ENCODE measurements around the gene SDE2. TPM values are rescaled to one million over a fixed set of nuclear protein-coding genes. Genes with fewer than 3 reads are reported as not detected.

SDE2 gene
- total RNA-seq (2014; rRNA removed; shearing (Covaris generic)): 30.7 and 36.9 TPM in 2 replicates

DNA sequence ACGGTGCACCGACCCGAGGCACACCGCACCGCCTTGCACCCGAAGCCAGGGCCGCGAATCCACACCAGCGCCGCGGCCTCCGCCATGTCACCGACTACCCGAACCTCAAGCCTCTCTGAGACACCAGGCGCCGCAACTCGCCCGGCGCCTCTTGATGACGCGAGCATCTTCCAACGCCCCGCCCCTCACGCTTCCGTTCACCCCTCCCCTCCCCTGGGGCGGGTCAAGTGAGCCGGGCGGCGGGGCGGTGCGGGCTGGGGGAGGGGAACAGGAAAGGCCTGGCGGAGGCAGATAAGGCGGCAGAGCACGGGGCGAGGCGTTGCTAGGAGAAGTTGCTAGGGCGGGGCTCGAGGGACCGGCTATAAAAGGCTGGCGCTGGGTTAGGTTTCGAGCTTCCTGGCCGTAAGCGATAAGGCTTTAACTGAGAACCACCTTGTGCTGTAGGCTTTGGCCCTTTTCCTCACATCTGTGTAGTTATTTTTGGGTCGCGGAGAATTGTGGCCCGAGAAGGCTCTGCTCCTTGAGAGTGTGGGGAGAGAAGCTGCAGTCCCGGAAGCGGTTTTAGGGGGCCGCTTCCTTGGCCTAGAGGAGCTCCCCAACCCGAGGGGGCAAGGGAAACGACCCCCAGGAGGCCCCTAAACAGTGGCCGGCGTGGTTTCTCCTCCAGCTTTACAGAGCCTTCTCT lies at the start of gene SDE2:
TSS of gene SDE2 (minus strand) at position 117 of the 685 bp plus-strand sequence. CDS start at position 86, 31 bp downstream.
- H3K4me3 ChIP-seq: peak within 1 kb of the TSS; percentile 82
- H3K4me1 ChIP-seq: peaks cover 5% of the 10 kb centered on the region
- H3K9me3 ChIP-seq (replicated peaks): no peaks in the 10 kb centered on the region
- H3K36me3 ChIP-seq: peaks cover 9% of the 10 kb centered on the region
- H3K27me3 ChIP-seq: no peaks in the 10 kb centered on the region
- H3K27ac ChIP-seq: peak within 1 kb of the TSS; percentile 45
- peak; percentile 100 for DNase-seq

DNA sequence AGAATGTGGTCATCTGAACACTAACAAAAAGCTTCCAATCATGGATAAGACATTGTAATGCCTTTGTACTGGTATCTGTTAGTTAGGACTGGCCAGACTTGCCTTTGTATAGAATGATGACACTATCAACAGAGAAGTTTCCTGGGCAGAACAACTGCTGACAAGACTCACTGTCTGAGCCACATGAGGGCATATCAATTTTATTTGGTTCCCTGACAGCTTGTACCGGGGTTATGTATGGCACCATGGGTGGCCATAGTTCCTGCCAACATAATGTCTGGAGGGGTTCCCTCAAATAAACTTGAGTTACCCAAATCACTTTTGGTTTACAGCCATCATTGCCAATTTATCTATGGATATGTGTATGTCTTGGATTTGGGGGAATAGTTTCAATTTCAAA lies 49.7 kb upstream of the SDE2 start:
- H3K4me1 ChIP-seq: peaks cover 24% of the 10 kb centered on the region
- no peak overlapping the region for H3K27ac ChIP-seq
- 0 out of 2 replicates have a peak, but pooled peaks cover 3% of the 10 kb centered on the region for H3K9me3 ChIP-seq (replicated peaks)
- DNase-seq: peak in 1 of 2 experiments; percentile 21
- H3K4me3 ChIP-seq: no peak overlapping the region
- no peaks in the 10 kb centered on the region for H3K36me3 ChIP-seq
- no peaks in the 10 kb centered on the region for H3K27me3 ChIP-seq

DNA sequence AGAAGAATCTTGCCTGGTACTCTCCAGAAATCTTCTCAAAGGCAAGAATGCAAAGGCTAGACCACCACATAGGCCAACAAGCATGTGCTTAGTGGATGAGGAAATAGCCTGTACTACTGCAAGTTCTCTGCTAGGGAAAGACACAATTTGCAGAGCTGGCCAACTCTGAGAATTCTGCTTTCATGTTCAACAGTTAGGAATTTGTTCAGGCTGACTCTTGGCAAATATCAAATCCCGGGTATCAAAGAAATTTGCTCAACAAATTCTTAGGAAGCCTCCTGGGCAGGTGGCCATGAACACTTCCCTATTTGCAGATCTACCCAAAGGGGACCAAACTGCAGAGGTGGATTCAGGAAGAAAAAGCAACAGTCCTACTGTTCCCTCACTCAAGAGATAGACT lies 48.4 kb upstream of the SDE2 start:
- H3K27ac ChIP-seq: no peak overlapping the region
- 0 out of 2 replicates have a peak, but pooled peaks cover 3% of the 10 kb centered on the region for H3K9me3 ChIP-seq (replicated peaks)
- DNase-seq: no peak
- peaks cover 28% of the 10 kb centered on the region for H3K4me1 ChIP-seq
- H3K36me3 ChIP-seq: no peaks in the 10 kb centered on the region
- no peak overlapping the region for H3K4me3 ChIP-seq
- H3K27me3 ChIP-seq: no peaks in the 10 kb centered on the region

DNA sequence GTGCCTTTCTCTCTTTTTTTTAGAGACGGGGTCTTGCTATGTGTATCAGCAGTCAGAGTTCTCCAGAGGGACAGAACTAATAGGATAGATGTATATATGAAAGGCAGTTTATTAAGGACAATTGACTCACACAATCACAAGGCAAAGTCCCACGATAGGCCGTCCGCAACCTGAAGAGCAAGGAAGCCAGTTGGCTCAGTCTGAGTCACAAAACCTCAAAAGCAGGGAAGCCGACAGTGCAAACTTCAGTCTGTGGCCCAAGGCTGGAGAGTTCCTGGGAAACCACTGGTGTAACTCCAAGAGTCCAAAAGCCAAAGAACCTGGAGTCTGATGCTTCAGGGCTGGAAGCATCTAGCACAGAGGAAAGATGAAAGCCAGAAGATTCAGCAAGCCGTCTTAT lies 47.1 kb upstream of the SDE2 start:
- H3K27ac ChIP-seq: no peak overlapping the region
- H3K9me3 ChIP-seq (replicated peaks): 0 out of 2 replicates have a peak, but pooled peaks cover 3% of the 10 kb centered on the region
- DNase-seq: no peak
- no peaks in the 10 kb centered on the region for H3K27me3 ChIP-seq
- H3K36me3 ChIP-seq: no peaks in the 10 kb centered on the region
- H3K4me3 ChIP-seq: no peak overlapping the region
- peaks cover 36% of the 10 kb centered on the region for H3K4me1 ChIP-seq

DNA sequence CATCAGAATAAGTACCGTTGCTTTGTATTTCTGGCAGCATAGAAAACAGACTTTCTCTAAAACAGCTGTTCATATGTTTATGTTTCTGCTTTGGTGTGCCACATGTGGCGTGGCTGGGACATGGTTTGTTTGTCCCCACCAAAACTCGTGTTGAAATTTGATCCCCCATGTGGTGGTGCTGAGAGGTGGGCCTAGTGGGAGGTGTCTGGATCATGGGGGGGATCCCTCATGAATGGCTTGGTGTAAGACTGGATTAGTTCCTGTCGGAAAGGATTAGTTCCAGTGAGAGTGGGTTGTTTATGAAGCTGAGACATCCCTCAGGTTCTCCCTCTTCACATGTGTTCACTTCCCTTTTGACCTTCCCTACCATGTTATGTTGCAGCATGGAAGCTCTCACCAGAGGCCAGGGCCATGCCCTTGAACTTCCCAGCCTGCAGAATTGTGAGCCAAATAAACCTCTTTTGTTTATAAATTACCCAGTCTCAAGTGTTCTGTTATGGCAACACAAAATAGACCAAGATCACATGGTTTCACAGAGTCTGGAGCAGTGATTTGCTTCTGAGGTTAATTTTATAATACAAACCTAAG lies 45.5 kb upstream of the SDE2 start:
- Histone ChIP-seq H3K4me3 (no peak overlapping the region), H3K27me3 (no peaks in the 10 kb centered on the region), H3K4me1 (peaks cover 36% of the 10 kb centered on the region), H3K9me3 (replicated peaks) (0 out of 2 replicates have a peak, but pooled peaks cover 3% of the 10 kb centered on the region), H3K27ac (peak overlapping the region; percentile 65), H3K36me3 (no peaks in the 10 kb centered on the region)
- peak; percentile 95 to 98 for DNase-seq

DNA sequence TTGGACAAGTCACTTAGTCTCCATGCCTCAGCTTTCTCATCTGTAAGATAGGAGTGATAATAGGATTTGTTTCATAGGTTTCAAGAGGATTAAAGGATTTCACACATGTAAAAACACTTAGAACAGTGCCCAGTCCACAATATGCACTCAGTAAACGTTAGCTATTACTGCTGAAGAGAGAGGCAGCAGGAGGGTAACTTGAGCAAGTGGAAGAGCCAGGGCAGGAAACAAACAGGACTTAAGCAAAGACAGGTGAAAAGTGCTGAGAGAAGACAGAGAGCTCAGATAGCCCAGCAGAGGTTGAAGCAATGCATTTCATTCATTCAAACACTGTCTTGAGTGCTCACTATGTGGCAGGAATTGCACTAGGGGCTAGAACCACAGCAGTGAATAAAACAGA lies 42.3 kb upstream of the SDE2 start:
- H3K27me3 ChIP-seq: no peaks in the 10 kb centered on the region
- H3K4me1 ChIP-seq: peaks cover 32% of the 10 kb centered on the region
- no peak overlapping the region for H3K4me3 ChIP-seq
- H3K27ac ChIP-seq: no peak overlapping the region
- H3K36me3 ChIP-seq: no peaks in the 10 kb centered on the region
- DNase-seq: peak in 1 of 2 experiments; percentile 56
- H3K9me3 ChIP-seq (replicated peaks): 0 out of 2 replicates have a peak, but pooled peaks cover 3% of the 10 kb centered on the region

DNA sequence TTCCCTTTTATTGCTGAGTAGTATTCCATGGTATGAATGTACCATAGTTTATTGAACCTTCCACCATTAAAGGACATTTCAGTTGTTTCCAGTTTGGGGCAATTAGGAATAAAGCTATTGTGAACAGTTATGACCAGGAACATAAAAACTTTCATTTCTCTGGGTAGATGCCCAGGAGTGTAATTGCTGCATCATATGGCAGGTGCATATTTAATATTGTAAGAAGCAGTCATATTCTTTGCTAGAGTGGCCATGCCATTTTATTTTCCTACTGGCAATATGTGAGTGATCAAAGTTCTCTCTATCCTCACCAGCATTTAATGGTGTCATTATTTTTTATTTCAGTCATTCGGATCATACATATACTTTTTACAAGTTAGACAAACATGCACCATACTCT lies 39.5 kb upstream of the SDE2 start:
- H3K4me3 ChIP-seq: no peak overlapping the region
- no peaks in the 10 kb centered on the region for H3K27me3 ChIP-seq
- H3K9me3 ChIP-seq (replicated peaks): no peaks in the 10 kb centered on the region
- peaks cover 13% of the 10 kb centered on the region for H3K4me1 ChIP-seq
- H3K27ac ChIP-seq: no peak overlapping the region
- DNase-seq: no peak
- no peaks in the 10 kb centered on the region for H3K36me3 ChIP-seq

DNA sequence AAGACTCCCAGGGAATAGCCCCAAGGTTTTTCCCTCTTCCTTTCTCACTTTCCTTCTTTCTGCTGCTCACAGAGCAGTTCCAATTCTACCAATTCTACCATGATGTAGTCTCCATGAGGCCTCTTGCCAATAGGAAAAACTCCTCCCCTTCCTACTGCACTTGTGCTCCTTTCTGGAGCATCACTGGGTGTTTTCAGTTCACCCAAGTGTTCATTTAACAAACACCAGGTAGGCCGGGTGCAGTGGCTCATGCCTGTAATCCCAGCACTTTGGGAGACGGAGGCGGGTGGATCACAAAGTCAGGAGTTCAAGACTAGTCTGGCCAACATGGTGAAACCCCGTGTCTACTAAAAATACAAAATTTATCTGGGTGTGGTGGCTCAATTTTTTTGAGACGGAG lies 36.8 kb upstream of the SDE2 start:
- no peaks in the 10 kb centered on the region for H3K36me3 ChIP-seq
- no peak for DNase-seq

DNA sequence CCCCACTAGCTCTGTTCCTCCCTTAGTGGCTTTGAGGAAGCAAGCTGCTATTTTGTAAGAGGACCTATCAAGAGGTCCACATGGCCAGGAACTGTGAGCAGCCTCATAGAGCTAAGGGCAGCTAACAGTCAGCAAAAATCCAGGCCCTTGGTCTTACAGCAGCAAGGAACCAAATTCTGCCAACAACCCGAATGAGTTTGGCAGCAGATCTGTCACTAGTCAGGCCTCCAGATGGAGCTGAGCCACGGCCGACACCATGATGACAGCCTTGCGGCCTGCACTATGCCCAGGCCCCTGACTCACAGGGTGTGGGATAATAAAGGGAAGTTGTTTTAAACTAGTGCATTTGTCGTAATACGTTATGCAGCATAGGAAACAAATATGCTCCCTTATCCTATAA lies 35.3 kb upstream of the SDE2 start:
- Histone ChIP-seq H3K27me3 (no peaks in the 10 kb centered on the region), H3K9me3 (replicated peaks) (no peaks in the 10 kb centered on the region), H3K4me3 (no peak overlapping the region), H3K36me3 (no peaks in the 10 kb centered on the region), H3K4me1 (no peaks in the 10 kb centered on the region), H3K27ac (no peak overlapping the region)
- DNase-seq: no peak

More for the DNA sequence above, 36.8 kb upstream of the SDE2 start:
- Histone ChIP-seq H3K9me3 (replicated peaks) (no peaks in the 10 kb centered on the region), H3K27me3 (no peaks in the 10 kb centered on the region), H3K4me3 (no peak overlapping the region), H3K27ac (no peak overlapping the region), H3K4me1 (no peaks in the 10 kb centered on the region)

DNA sequence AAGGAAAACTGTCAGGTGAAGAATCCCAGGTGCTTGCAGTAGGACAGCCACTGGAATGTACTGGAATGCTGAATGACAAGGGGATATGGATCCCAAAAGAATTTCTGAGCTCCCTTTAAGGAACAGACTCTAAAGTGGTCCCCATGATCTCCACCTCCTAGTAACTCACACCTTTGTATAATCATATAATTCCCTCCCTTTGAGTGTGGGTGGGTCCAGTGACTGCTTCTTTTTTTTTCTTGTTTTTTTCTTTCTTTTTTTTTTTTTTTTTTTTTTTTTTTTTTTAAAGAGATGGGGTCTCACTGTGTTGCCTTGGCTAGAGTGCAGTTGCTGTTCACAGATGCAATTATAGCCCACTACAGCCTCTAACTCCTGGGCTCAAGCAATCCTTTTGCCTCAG lies 34.8 kb upstream of the SDE2 start:
- no peaks in the 10 kb centered on the region for H3K4me1 ChIP-seq
- no peaks in the 10 kb centered on the region for H3K27me3 ChIP-seq
- H3K36me3 ChIP-seq: no peaks in the 10 kb centered on the region
- H3K9me3 ChIP-seq (replicated peaks): no peaks in the 10 kb centered on the region
- no peak overlapping the region for H3K4me3 ChIP-seq
- no peak overlapping the region for H3K27ac ChIP-seq
- DNase-seq: no peak

DNA sequence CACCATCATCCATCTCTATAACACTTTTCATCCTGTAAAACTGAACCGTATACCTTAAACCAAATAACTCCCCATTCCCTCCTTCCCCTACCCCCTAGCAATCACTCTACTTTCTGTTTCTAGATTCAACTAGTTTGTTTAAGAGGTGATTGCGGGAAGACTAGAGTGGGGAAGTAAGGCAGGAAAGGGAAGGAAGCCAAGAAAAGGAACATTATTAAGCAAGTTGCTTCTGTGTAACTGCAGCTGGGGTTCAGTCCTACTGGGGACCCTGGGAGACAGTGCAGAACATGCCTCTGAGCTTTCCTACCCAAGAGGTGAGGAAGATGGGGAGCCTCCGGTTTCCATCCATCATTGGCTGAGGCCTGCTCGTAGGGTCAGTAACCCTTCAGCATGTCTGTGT lies 34.4 kb upstream of the SDE2 start:
- Histone ChIP-seq H3K27ac (no peak overlapping the region), H3K36me3 (no peaks in the 10 kb centered on the region), H3K4me1 (no peaks in the 10 kb centered on the region), H3K27me3 (no peaks in the 10 kb centered on the region), H3K9me3 (replicated peaks) (no peaks in the 10 kb centered on the region), H3K4me3 (no peak overlapping the region)
- no peak for DNase-seq

DNA sequence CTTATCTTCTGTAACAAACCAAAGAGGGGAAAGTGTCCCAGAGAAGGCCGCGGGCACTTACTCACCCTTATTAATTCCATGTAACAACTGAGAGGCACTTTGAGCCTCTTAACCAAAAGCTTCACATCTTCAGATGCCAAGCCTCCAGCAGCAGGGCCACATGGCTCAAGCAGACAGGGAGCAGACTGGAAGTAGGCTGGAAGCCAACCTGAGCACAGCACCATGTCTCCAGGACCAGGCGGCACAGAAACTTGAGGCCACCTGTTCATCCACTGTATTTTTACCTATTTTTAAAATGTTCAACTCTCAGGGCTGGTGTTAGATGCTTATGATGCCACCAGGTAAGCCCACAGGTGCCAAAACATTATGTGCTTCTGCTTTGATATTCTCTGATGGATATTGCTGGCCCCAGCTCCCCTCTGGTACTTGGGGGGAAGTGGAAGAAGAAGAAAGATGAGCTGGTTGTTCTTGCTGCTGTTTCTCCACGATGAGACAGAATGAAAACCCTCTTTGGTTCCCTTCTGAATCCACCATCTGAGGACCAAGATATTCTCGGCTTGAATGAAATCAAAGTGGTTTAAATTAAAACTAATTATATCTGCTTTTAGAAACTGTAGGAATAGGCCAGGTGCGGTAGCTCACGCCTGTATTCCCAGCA lies 30.6 kb upstream of the SDE2 start:
- Histone ChIP-seq H3K36me3 (no peaks in the 10 kb centered on the region), H3K27me3 (no peaks in the 10 kb centered on the region; the same call in 1 of the 2 replicates), H3K9me3 (replicated peaks) (no peaks in the 10 kb centered on the region), H3K4me1 (no peaks in the 10 kb centered on the region), H3K4me3 (no peak overlapping the region), H3K27ac (no peak overlapping the region)
- DNase-seq: no peak

DNA sequence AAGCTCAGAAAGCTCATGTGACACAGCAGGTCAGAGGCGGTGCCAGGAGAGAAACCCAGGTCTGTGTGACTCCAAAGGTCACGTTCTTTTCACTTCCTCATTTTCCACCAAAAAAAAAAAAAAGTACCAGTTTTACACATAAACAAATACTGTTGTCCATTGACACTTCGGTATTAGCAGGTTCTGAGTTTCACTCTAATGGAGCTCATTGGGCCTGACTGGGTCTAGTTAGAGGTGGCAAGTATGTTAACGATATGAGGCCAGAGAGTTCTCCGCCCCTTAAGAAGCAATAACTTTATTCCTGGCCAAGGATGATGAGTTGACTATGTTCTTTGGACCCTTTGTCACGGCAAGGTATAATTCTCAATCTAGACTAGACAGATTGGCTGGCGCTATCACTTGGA lies 30.0 kb upstream of the SDE2 start:
- H3K27me3 ChIP-seq: no peaks in the 10 kb centered on the region; the same call in 1 of the 2 replicates
- no peak overlapping the region for H3K27ac ChIP-seq
- no peak for DNase-seq
- H3K36me3 ChIP-seq: no peaks in the 10 kb centered on the region
- no peaks in the 10 kb centered on the region for H3K4me1 ChIP-seq
- no peaks in the 10 kb centered on the region for H3K9me3 ChIP-seq (replicated peaks)
- H3K4me3 ChIP-seq: no peak overlapping the region

DNA sequence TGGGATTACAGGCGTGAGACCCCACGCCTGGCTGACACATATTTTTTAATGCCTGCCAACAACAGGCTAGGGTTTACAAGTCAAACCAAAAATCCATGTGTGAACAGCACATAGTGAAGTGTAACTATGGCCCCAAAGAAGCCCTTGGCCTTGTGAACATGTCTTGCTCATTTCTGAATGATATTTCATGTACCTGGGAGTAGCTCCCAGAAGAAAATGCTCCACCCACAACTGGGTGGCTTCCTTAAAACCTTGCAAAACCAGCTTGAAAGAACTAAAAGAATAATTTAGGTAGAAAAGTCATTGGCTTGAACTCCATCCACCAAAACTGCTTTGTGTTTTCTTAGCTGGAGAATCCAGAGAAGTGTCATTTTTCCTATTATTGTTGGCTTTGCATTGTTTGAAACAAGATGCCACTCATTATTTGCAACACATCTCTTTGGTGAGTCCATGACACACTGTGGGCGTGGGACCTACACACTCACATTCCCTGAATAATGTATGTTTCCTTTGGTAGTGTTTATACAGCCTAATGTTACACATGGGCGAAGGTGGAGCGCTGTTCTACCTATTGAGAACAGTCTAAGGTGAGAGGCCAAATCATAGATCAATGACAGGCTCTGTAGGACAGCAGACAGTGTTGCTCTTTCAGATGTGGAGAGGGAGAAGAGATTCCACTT lies 28.5 kb upstream of the SDE2 start:
- H3K9me3 ChIP-seq (replicated peaks): no peaks in the 10 kb centered on the region
- DNase-seq: no peak
- no peak overlapping the region for H3K27ac ChIP-seq
- H3K27me3 ChIP-seq: no peaks in the 10 kb centered on the region; the same call in 1 of the 2 replicates
- H3K4me1 ChIP-seq: no peaks in the 10 kb centered on the region
- H3K4me3 ChIP-seq: no peak overlapping the region
- H3K36me3 ChIP-seq: no peaks in the 10 kb centered on the region

DNA sequence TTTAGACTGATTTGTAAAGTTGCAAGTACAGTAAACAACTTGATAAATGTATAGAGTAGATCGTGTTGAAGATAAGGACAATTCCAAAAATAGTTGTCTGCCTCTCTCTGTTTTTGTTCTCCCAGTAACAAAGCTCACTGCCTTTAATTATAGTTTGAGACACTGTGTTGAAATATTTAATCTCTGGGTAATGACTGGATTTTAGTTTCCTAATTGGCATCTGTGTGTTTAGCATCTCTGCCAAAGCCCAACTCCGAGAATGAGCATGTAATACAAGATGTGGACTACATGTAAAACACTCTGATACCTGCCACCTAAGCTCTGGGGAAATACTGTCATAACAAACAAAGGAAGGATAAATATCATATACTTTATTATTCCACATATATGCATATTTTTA lies 27.7 kb upstream of the SDE2 start:
- no peak for DNase-seq
- Histone ChIP-seq H3K4me3 (no peak overlapping the region), H3K4me1 (no peaks in the 10 kb centered on the region), H3K9me3 (replicated peaks) (no peaks in the 10 kb centered on the region), H3K27ac (no peak overlapping the region), H3K36me3 (no peaks in the 10 kb centered on the region), H3K27me3 (no peaks in the 10 kb centered on the region; the same call in 1 of the 2 replicates)

Measured in SJCRH30 (cell line).